Right ventricle myocardium inferior (tissue), 1 donor: Measurements from ENCODE around the gene MACROD2. TPM values are rescaled to one million over a fixed set of nuclear protein-coding genes. Genes with fewer than 3 reads are reported as not detected.
"Not testable (repeated sequence)": the region's sequence is repeated elsewhere in the genome, so short reads cannot be mapped to it uniquely, and the experiment has no call there.

ENCODE experiments used
- ATAC-seq: fragments of 200-7000 bp; cut with Tn5 transposase; one replicate; pipeline ENCODE4 v1.9.1; 2020; ENCODE audit warnings: mild to moderate bottlenecking, moderate library complexity
- DNase-seq: peaks from one replicate; pipeline ENCODE4 v3.0.0; 2021; ENCODE audit errors: missing footprints
- intact Hi-C: fragments of 100-400 bp; cut with DNase I; formaldehyde crosslinking; loops from one replicate; pipeline ENCODE4 v1.11.0; 2022
- total RNA-seq: library from RNA; stranded (reverse); fragmentation: NEBNext Ultra II Directional; extraction: Animal tissue kit (Norgen Biotek cat#: 25700); gene quantifications from one replicate; pipeline ENCODE4 v1.2.1, GENCODE V29; 2021
- donor health status: DM: no; HTN: yes; CAD: no; lungs with severe emphysema.

The MACROD2 gene
- total RNA-seq, 1 donor from 2014 or later = 5.0 TPM

- DNase-seq (no peak), ATAC-seq (no peak)
- intact Hi-C loops = no loop called here
Measured at GRCh38 chr20:15806105-15806504, 1810.8 kb downstream of the MACROD2 start.

- intact Hi-C loops = no loop called here
- DNase-seq (no peak), ATAC-seq (no peak)
Measured at GRCh38 chr20:15807271-15807670, 1812.0 kb downstream of the MACROD2 start.

GRCh38 chr20:15807771-15808170, 1812.5 kb downstream of the MACROD2 start:
- ATAC-seq = not testable (repeated sequence)
- intact Hi-C loops = loop anchor here (1.0 kb wide), 1 partner anchor 10 kb away; no protein-coding TSS in a partner anchor

GRCh38 chr20:15811951-15812350, 1816.6 kb downstream of the MACROD2 start:
- ATAC-seq (no peak), DNase-seq (no peak)
- intact Hi-C loops = no loop called here

More at GRCh38 chr20:15807771-15808170, 1812.5 kb downstream of the MACROD2 start:
- DNase-seq = not testable (repeated sequence)

GRCh38 chr20:15812696-15813095, 1817.4 kb downstream of the MACROD2 start:
- intact Hi-C loops = no loop called here
- DNase-seq (no peak), ATAC-seq (no peak)

- ATAC-seq = no peak
- intact Hi-C loops = no loop called here
- DNase-seq = no peak
Measured at GRCh38 chr20:15814360-15814759, 1819.0 kb downstream of the MACROD2 start.

- ATAC-seq (no peak), DNase-seq (no peak)
- intact Hi-C loops = no loop called here
Measured at GRCh38 chr20:15814911-15815310, 1819.6 kb downstream of the MACROD2 start.

GRCh38 chr20:15817351-15817750, 1822.0 kb downstream of the MACROD2 start:
- ATAC-seq = no peak
- no peak for DNase-seq
- intact Hi-C loops = loop anchor here (1.0 kb wide), 1 partner anchor 9 kb away; no protein-coding TSS in a partner anchor

GRCh38 chr20:15818651-15819071, 1823.3 kb downstream of the MACROD2 start:
- intact Hi-C loops = no loop called here
- DNase-seq = no peak
- no peak for ATAC-seq

- intact Hi-C loops = no loop called here
- DNase-seq (no peak), ATAC-seq (no peak)
Measured at GRCh38 chr20:15823718-15824117, 1828.4 kb downstream of the MACROD2 start.

- intact Hi-C loops = no loop called here
- ATAC-seq (no peak), DNase-seq (no peak)
Measured at GRCh38 chr20:15827628-15828027, 1832.3 kb downstream of the MACROD2 start.

- intact Hi-C loops = no loop called here
- ATAC-seq = no peak
- no peak for DNase-seq
Measured at GRCh38 chr20:15831201-15831600, 1835.9 kb downstream of the MACROD2 start.

GRCh38 chr20:15832512-15832911, 1837.2 kb downstream of the MACROD2 start:
- no peak for ATAC-seq
- intact Hi-C loops = no loop called here

GRCh38 chr20:15834857-15835256, 1839.5 kb downstream of the MACROD2 start:
- ATAC-seq = no peak
- no peak for DNase-seq
- intact Hi-C loops = no loop called here

More at GRCh38 chr20:15832512-15832911, 1837.2 kb downstream of the MACROD2 start:
- no peak for DNase-seq

- ATAC-seq = no peak
- intact Hi-C loops = no loop called here
Measured at GRCh38 chr20:15835811-15836210, 1840.5 kb downstream of the MACROD2 start.

GRCh38 chr20:15836634-15837033, 1841.3 kb downstream of the MACROD2 start:
- ATAC-seq (no peak), DNase-seq (no peak)
- intact Hi-C loops = no loop called here

More at GRCh38 chr20:15835811-15836210, 1840.5 kb downstream of the MACROD2 start:
- no peak for DNase-seq

GRCh38 chr20:15837563-15837962, 1842.2 kb downstream of the MACROD2 start:
- intact Hi-C loops = no loop called here
- DNase-seq = no peak
- no peak for ATAC-seq

- ATAC-seq (no peak), DNase-seq (no peak)
- intact Hi-C loops = no loop called here
Measured at GRCh38 chr20:15838466-15838865, 1843.2 kb downstream of the MACROD2 start.

- no peak for ATAC-seq
- no peak for DNase-seq
- intact Hi-C loops = loop anchor here (5.0 kb wide), 1 partner anchor 402 kb away; no protein-coding TSS in a partner anchor
Measured at GRCh38 chr20:15840636-15841301, 1845.5 kb downstream of the MACROD2 start.

GRCh38 chr20:15842872-15843271, 1847.6 kb downstream of the MACROD2 start:
- intact Hi-C loops = loop anchor here (5.0 kb wide), 1 partner anchor 399 kb away; no protein-coding TSS in a partner anchor
- no peak for DNase-seq
- ATAC-seq = no peak
